Peyer's patch (tissue), 4 donors: ENCODE measurements around the gene ADAMTS18.

Source experiments
- POLR2A ChIP-seq, 2 donors: fragments of 450-650 bp; IDR thresholded peaks; one replicate each; pipeline ENCODE4 v1.5.1; 2017; ENCODE audit warnings: antibody characterized with exemption in 2 of 2, mild to moderate bottlenecking in 2 of 2, moderate library complexity in 2 of 2
- TF ChIP-seq, protein P1 (sequence below), 6 experiments: fragments of 450-650 bp in 4 of 6; fragments of 200-600 bp in 2 of 6; sonication (generic) in 1 of 6; IDR thresholded peaks; one replicate each; pipeline ENCODE4 v1.5.1; 2017 to 2019; ENCODE audit warnings: antibody characterized with exemption in 6 of 6, mild to moderate bottlenecking in 3 of 6, moderate library complexity in 1 of 6

DNA sequence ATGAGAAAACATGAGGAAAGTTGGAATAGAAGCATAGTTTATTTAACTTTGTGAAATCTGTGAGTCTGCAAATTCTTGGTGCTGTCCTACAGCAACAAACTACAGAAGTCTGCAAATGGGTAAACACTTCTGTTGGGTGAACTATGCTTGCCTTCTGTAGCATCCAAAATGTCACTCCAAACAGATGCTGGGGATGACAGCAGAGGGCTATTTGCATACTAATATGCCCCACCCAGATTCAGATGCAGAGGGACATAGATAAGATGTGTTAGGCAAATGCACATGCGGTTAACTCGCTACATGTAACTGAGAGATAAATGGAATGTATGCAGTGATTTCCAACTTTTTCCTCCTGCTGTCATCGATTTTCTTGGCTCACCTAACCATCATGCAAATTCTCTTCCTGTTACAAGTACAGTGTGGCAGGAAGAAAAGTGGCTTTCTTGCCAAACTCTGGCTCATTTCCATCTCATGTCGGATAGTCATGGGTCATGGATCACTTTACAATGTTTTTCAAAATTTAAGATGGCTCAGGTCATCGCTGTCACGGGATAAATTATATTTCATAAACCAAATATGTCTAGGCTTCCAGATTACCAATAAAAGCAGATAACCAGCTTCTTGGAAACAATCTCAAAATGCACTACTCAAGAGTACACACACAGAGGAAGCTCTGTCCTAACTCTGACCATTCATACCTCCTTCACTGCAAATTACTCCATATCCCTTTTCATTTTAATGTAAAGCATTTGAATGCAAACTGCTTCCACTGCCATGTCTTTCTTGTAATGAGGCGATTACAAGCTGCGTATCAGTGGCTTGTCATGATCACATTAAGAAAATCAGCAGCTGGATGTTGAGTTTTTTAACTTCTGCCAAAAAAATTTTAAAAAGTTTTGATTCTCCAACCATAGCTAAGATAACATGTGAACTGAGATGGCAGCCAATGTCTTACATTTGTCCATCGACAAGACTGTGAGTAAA is 47.7 kb downstream of the ADAMTS18 start:
- TF ChIP-seq, protein P1, sequence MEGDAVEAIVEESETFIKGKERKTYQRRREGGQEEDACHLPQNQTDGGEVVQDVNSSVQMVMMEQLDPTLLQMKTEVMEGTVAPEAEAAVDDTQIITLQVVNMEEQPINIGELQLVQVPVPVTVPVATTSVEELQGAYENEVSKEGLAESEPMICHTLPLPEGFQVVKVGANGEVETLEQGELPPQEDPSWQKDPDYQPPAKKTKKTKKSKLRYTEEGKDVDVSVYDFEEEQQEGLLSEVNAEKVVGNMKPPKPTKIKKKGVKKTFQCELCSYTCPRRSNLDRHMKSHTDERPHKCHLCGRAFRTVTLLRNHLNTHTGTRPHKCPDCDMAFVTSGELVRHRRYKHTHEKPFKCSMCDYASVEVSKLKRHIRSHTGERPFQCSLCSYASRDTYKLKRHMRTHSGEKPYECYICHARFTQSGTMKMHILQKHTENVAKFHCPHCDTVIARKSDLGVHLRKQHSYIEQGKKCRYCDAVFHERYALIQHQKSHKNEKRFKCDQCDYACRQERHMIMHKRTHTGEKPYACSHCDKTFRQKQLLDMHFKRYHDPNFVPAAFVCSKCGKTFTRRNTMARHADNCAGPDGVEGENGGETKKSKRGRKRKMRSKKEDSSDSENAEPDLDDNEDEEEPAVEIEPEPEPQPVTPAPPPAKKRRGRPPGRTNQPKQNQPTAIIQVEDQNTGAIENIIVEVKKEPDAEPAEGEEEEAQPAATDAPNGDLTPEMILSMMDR (IDR thresholded peaks at IDR 0.05) = no peak
- no peak for TF ChIP-seq POLR2A (IDR thresholded peaks at IDR 0.05)
